ENCODE results near the gene ANKMY2.

ANKMY2 gene

GRCh38 chr7:16671811-16672210, 26.3 kb upstream of the ANKMY2 start:
- no peak overlapping the region for H3K4me3 ChIP-seq (ENCODE audit: insufficient read depth, low read length, poor library complexity, severe bottlenecking)
- TF ChIP-seq EZH2phosphoT487 (conservative IDR thresholded peaks at IDR 0.05; ENCODE audit: low read length) (no peak), CTCF (IDR thresholded peaks at IDR 0.05; ENCODE audit: insufficient read depth, low read length, poor library complexity, severe bottlenecking) (no peak)
- H3K79me2 ChIP-seq (ENCODE audit: insufficient read depth, low read length) = peaks cover 59% of the 10 kb centered on the region
- H3K36me3 ChIP-seq (ENCODE audit: low read length) = peaks cover 35% of the 10 kb centered on the region
- H3K9ac ChIP-seq (ENCODE audit: low read length) = no peak overlapping the region
- H2AFZ ChIP-seq (ENCODE audit: low read depth, low read length, severe bottlenecking) = no peak overlapping the region
- H3K9me3 ChIP-seq (ENCODE audit: insufficient read depth, low read length) = no peaks in the 10 kb centered on the region
- peaks cover 17% of the 10 kb centered on the region for H4K20me1 ChIP-seq (ENCODE audit: low read depth, low read length)
- H3K4me2 ChIP-seq (ENCODE audit: low read depth, low read length, poor library complexity, severe bottlenecking) = no peak overlapping the region
- no peaks in the 10 kb centered on the region for H3K9me2 ChIP-seq (replicated peaks; ENCODE audit: insufficient read depth, low read length)
- H3K27me3 ChIP-seq (ENCODE audit: low read length) = no peaks in the 10 kb centered on the region
- H3K27ac ChIP-seq (ENCODE audit: low read depth, low read length) = no peak overlapping the region
- no peaks in the 10 kb centered on the region for H3F3A ChIP-seq (ENCODE audit: insufficient read depth)

GRCh38 chr7:16670731-16671344, 25.3 kb upstream of the ANKMY2 start:
- Histone ChIP-seq H3K4me3 (ENCODE audit: insufficient read depth, low read length, poor library complexity, severe bottlenecking) (no peak overlapping the region), H3K79me2 (ENCODE audit: insufficient read depth, low read length) (peaks cover 59% of the 10 kb centered on the region), H3K27me3 (ENCODE audit: low read length) (no peaks in the 10 kb centered on the region), H4K20me1 (ENCODE audit: low read depth, low read length) (peaks cover 17% of the 10 kb centered on the region), H3K27ac (ENCODE audit: low read depth, low read length) (no peak overlapping the region), H3K4me2 (ENCODE audit: low read depth, low read length, poor library complexity, severe bottlenecking) (no peak overlapping the region), H3K9me3 (ENCODE audit: insufficient read depth, low read length) (no peaks in the 10 kb centered on the region), H2AFZ (ENCODE audit: low read depth, low read length, severe bottlenecking) (no peak overlapping the region), H3F3A (ENCODE audit: insufficient read depth) (no peaks in the 10 kb centered on the region), H3K9me2 (replicated peaks; ENCODE audit: insufficient read depth, low read length) (no peaks in the 10 kb centered on the region), H3K9ac (ENCODE audit: low read length) (no peak overlapping the region), H3K36me3 (ENCODE audit: low read length) (peaks cover 30% of the 10 kb centered on the region)
- TF ChIP-seq EZH2phosphoT487 (conservative IDR thresholded peaks at IDR 0.05; ENCODE audit: low read length) (no peak), CTCF (IDR thresholded peaks at IDR 0.05; ENCODE audit: insufficient read depth, low read length, poor library complexity, severe bottlenecking) (no peak)

GRCh38 chr7:16670021-16670420, 24.5 kb upstream of the ANKMY2 start:
- H4K20me1 ChIP-seq (ENCODE audit: low read depth, low read length) = peaks cover 17% of the 10 kb centered on the region
- no peak overlapping the region for H2AFZ ChIP-seq (ENCODE audit: low read depth, low read length, severe bottlenecking)
- no peaks in the 10 kb centered on the region for H3F3A ChIP-seq (ENCODE audit: insufficient read depth)
- no peak overlapping the region for H3K4me2 ChIP-seq (ENCODE audit: low read depth, low read length, poor library complexity, severe bottlenecking)
- H3K9ac ChIP-seq (ENCODE audit: low read length) = no peak overlapping the region
- no peak for TF ChIP-seq CTCF (IDR thresholded peaks at IDR 0.05; ENCODE audit: insufficient read depth, low read length, poor library complexity, severe bottlenecking)
- TF ChIP-seq EZH2phosphoT487 (conservative IDR thresholded peaks at IDR 0.05; ENCODE audit: low read length) = no peak
- peaks cover 62% of the 10 kb centered on the region for H3K79me2 ChIP-seq (ENCODE audit: insufficient read depth, low read length)
- H3K9me2 ChIP-seq (replicated peaks; ENCODE audit: insufficient read depth, low read length) = no peaks in the 10 kb centered on the region
- H3K36me3 ChIP-seq (ENCODE audit: low read length) = peaks cover 31% of the 10 kb centered on the region
- H3K4me3 ChIP-seq (ENCODE audit: insufficient read depth, low read length, poor library complexity, severe bottlenecking) = no peak overlapping the region
- no peak overlapping the region for H3K27ac ChIP-seq (ENCODE audit: low read depth, low read length)
- H3K9me3 ChIP-seq (ENCODE audit: insufficient read depth, low read length) = no peaks in the 10 kb centered on the region
- H3K27me3 ChIP-seq (ENCODE audit: low read length) = no peaks in the 10 kb centered on the region
